Myometrial cell (primary cell): ENCODE measurements around the gene DNAI4. TPM values are rescaled to one million over a fixed set of nuclear protein-coding genes. Genes with fewer than 3 reads are reported as not detected.

Source experiments
- total RNA-seq: library from RNA; depleted of rRNA; stranded (reverse); fragments of >200 nt; gene quantifications from 2 replicates; pipeline ENCODE4 v1.2.3, GENCODE V29; 2015

Gene DNAI4, protein sequence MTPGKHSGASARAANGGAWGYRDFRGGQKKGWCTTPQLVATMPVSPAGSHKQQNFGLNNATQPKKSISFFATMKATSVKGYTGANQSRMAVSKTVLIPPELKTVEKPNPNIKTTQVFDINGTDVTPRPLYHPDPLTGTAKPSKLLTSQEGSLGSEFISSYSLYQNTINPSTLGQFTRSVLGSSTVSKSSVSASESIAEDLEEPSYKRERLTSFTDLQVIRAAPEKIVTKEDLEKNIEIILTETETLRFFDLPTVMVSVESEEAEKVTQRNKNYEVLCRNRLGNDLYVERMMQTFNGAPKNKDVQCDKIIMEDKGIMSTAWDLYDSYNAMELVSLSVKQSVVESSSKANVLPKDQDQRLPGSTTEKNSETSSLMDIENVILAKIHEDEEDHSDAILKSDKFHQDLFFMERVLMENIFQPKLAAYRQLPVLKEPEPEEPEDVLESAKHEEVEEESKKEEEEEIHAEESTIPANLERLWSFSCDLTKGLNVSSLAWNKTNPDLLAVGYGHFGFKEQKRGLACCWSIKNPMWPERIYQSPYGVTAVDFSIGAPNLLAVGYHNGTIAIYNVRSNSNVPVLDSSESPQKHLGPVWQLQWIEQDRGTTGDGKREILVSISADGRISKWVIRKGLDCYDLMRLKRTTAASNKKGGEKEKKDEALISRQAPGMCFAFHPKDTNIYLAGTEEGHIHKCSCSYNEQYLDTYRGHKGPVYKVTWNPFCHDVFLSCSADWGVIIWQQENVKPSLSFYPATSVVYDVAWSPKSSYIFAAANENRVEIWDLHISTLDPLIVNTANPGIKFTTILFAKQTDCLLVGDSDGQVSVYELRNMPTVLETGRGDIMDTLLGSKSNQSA
- 4.6 and 5.3 TPM in 2 replicates for total RNA-seq

DNA sequence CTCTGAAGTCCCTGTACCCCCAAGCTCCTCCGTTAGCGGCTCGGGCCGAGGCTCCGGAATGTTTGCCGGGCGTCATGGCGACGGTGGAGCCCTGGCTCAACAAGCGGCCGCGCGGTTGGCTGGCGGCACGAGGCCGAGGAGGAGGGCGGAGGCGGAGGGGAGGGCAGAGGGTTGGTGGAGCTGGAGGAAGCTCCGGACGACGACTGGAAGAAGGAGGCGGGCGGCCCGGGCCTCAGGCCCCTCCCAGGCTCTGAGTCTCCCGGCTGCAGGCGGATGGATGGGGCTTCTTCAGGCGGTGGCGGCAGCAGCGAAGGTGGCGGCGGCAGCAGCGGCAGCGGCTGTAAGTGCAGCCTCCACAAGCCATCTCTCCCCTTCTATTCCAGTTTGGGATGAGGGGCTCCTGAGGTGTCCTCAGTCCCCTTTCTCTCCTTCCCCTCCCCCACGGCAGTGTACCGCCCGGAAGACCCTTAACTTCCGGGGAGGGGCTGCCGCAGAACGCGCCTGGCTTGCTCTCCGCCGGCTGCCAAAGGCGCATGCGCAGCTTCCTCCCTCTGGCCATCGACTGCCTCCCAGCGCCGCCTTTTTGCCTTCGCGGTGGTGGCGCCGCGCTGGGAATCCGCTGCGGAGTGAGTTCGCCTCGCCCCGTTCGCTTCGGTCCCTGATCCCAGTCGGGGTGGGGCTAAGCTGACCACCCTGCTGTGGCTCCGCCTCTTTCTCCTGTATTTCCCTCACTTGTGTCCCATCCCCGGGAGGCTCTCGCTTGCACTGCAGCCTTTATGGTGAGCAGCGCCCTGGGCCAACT is at the start of gene DNAI4, which contains the start of gene MIER1:
Gene DNAI4, minus strand, starts transcription at position 101 of the 802 bp plus-strand sequence. Its CDS starts 25 bp downstream, at position 76.
Gene MIER1, plus strand, starts transcription at position 235 of the 802 bp plus-strand sequence. Its CDS starts 39 bp downstream, at position 274.

Other genes starting within 250 kb of the DNAI4 start
- 2.1 and 6.1 TPM in 2 replicates for gene DYNLT5, start 172.4 kb downstream of the DNAI4 start, total RNA-seq
- gene INSL5, start 123.6 kb downstream of the DNAI4 start, total RNA-seq, result not detected in 2 replicates
- 15.6 and 21.6 TPM in 2 replicates for gene MIER1, start 134 bp upstream of the DNAI4 start, total RNA-seq
- 13.0 and 17.4 TPM in 2 replicates for gene SLC35D1, start 129.3 kb upstream of the DNAI4 start, total RNA-seq
- not detected in 2 replicates for gene C1orf141, start 210.1 kb upstream of the DNAI4 start, total RNA-seq
- not detected in 2 replicates for gene IL23R, start 241.6 kb upstream of the DNAI4 start, total RNA-seq